DMS53 (cell line): Measurements from ENCODE around the gene ZNF778.

ENCODE experiments used
- DNase-seq: peaks from one replicate; lab custom pipeline; 2025; lab: John Stamatoyannopoulos, UW

The ZNF778 gene

DNA sequence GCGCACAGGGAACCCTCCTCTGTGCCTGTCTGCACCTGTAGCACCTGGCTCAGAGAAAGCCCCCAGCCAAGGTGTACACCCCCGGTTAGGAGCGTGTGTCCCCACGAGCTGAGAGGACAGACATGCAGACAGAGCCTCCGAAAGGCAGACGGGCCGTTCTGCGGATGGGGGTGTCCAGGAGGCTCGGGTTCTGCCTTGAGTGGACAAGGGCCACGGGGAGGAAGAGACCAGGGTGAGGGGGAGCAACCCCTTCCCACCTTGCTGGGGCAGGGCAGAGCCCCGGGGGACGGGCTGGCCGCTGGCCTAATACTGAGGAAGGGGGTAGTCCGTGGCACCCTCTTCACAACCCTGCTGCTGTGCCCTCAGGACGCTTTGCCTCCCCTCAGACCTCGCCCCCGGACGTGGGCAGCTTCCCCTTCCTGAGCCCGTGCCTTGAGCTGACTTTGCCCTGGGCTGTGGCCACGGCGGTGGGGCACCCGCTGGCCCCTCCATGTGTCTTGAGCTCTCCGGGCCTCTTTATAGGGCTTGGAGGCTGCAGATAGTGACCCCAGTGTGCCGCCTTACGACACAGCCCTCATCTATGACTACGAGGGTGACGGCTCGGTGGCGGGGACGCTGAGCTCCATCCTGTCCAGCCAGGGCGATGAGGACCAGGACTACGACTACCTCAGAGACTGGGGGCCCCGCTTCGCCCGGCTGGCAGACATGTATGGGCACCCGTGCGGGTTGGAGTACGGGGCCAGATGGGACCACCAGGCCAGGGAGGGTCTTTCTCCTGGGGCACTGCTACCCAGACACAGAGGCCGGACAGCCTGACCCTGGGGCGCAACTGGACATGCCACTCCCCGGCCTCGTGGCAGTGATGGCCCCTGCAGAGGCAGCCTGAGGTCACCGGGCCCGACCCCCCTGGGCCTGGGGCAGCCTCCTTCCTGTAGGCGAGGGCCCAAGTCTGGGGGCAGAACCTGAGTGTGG, 22.9 kb upstream of the ZNF778 start:
- DNase-seq: no peak

GRCh38 chr16:89195521-89196171, 21.9 kb upstream of the ZNF778 start:
- no peak for DNase-seq

DNA sequence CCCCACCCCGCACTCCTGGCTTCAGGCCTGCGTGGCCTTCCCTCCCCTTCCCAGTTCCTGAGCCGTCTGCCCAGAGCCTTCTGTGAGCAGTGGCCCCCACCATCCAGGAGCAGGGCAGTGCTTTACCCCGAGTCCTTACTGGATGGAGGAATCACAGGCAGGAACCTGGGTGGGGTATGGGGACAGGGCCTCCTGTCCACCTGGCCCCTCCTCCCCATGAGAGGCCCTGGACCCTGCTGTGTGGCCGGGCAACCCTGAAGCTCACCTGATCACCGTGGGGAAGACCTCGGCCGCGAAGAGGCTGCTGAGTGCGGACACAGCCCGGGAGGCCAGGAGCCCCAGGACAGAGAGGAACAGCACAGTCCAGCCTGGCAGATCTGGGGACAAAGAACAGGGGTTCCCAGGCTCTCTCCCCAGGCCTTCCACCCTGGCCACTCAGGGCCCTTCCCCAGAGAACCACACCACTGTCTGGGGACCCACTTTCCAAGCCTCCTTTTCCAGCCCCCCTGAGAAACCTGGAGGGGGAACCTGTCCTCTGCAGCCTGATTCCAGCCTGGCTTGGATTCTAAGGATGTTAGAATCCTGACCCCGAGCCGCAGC, 20.4 kb upstream of the ZNF778 start:
- no peak for DNase-seq

GRCh38 chr16:89197633-89198416, 19.7 kb upstream of the ZNF778 start:
- DNase-seq: no peak

- no peak for DNase-seq
Observed at GRCh38 chr16:89198417-89199240, 18.9 kb upstream of the ZNF778 start.

DNA sequence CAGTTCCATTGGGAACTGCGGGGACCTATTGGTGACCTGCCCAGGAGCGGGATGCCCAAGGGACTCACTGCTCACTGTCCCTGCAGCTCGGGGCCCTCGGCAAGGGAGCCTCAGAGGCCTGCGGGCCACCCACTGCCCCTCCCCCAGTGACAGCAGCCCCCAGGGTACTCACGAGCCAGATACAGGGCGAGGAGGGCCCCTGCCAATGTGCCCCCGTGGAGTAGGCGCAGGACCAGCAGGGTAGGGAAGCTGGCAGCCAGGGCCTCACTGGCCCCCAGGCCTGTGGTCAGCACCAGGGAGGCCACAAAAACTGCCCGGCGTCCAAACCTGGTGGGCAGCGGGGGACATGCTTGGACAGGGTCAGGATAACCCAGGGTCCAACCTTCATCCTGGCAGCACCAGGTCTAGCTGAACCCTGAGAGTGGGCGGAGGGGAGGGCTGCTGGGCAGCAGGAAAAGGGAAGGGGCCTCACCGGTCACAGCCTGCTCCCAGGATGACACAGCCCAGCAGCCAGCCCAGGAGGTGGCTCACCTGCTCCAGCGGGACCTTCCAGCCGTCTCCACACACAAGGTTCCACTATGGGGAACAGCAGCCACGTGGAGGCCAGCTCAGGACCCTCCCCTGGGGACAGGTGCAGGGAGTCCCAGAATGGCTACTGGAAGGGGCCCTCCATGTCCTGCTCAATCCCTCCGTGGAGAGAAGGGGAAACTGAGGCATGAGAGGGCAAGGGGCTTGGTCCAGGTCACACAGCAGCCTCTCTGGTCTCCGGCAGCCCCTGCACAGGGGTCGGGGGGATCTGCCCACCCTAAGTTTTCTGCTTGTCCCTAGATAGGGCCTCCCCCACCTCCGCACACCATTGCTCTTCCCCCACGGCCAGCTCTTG, 18.0 kb upstream of the ZNF778 start:
- DNase-seq: no peak

GRCh38 chr16:89200124-89200849, 17.2 kb upstream of the ZNF778 start, which contains the start of gene SLC22A31:
Gene SLC22A31 (minus strand): TSS chr16:89200537. CDS start chr16:89200501, 36 bp downstream.
- DNase-seq: peak; percentile 69

- DNase-seq: peak; percentile 49
Observed at GRCh38 chr16:89200850-89201411, 16.6 kb upstream of the ZNF778 start.

DNA sequence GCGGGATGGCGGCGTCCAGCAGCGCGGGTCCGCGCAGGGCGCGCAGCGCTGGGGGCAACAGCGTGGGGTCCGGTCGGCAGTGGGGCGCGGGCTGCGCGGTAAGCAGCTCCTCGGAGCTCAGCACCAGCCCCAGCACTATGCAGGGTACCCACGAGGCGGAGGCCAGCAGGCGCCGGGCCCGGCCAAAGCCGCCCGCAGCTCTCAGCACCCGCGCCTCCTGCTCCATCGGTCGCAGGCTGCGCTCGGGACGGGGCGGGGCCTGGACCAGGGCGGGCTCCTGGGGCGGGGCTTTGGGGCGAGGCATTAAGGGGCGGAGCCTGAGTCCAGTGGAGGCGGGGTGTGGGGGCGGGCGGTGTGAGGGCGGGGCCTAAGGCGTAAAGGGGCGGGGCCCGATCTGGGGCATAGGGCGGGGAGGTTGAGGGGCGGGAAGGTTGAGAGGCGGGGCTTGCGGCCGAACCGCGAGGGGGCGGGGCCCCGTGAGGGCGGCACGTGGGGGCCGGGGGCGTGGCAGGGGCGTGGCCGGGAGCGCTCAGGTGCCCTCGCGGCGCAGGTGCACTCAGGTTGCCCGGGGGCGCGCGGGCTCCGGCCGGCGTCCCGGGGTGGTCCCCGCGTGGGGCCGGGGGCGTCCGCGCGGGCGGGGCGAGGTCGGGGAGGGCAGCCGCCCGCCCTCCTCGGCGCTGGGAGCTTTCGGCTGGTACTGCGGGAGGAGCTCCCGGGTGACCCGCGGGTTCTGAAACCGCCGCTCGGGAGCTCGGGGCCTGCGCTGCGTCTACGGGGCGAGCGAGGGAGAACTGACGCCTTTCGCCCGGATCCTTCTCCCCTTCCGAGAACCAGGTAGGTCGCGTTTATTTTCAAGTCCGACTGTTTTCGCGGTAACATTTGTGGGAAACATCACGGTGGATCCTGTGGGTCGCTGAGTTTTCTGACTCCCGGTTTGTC, 15.8 kb upstream of the ZNF778 start:
- DNase-seq: peak; percentile 90

DNA sequence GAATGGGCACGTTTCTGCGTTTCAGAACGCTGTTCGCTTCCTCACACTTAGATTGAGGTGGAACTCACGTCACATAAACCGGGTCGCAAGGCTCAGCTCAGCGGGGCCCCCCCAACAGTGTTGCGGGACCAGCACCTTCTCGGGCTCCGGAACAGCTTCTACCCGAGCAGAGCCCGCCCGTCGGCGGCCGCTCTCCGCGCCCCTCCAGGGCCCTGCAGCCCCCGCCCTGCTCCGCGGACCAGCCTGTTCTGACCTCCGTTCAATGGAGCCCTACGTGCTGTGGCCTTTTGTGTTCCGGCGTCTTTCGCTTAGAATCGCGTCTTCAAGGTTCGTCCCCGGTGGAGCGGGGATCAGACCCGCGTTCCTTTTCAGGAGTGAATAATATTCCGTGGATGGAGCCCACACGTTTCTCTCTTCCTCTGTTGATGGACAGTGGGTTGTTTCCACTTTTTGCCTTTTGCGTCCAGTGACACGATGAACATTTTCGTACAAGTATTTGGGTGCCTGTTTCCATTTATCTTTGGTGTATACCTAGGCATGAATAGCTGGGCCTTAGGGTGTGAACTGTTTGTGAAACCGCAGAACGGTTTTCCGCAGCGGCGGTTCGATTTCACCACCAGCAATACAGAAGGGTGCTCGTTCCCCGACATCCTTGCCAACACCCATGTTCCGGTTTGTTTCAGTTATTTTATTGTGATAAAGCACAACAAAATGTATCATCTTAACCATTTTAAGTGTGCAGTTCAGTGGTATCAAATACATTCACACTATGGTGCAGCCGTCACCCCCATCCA, 14.9 kb upstream of the ZNF778 start:
- no peak for DNase-seq

DNA sequence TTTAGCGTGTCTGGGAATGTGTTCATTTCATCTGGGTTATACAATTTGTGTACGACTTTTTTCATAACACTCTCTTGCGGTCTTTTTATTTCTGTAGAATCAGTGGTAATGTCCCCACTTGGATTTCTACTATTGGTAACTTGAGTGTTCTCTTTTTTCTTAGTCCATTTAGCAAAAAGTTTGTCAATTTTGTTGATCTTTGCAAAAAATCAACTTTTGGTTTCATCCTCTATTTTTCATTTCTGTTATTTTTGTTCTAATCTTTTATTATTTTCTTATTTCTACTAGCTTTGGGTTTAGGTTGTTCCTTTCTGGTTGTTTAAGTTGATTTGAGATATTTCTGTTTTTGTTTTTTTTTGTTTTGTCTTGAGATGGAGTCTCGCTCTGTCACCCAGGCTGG, 9.5 kb upstream of the ZNF778 start:
- DNase-seq: no peak

DNA sequence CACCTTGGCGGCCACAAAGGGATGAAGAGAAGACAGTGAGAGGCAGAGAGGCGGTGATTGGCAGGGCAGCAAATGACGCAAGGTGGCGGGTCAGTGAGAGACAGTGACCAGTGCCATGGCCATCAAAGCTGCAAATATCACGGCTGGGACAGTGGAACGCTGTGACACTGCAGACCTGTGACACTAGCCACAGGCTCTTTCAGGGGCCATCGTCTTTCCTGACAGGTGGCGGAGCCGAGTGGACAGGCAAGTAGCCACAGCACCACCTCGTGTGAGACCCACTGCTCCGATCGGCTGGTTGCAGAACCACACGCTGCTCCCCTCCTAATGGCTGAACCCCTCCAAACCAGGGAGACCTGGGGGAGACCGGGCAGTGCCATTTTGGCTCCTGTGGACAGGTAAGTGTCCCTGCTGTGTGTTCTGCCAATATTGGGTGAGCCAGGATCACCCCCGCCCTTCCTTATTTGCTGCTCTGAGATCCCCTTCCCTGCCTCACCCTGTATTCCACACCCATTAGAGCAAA, 7.9 kb upstream of the ZNF778 start:
- DNase-seq: no peak

GRCh38 chr16:89210165-89210903, 7.2 kb upstream of the ZNF778 start:
- no peak for DNase-seq

GRCh38 chr16:89210904-89211515, 6.5 kb upstream of the ZNF778 start:
- DNase-seq: peak; percentile 47

- DNase-seq: peak; percentile 83
Observed at GRCh38 chr16:89216315-89217137, 977 bp upstream of the ZNF778 start.
